GM13976 (cell line): ENCODE measurements around the gene ADAMTS4.

Source experiments
- DNase-seq: peaks from one replicate; pipeline ENCODE4 v3.0.0; 2012; ENCODE audit warnings: low spot score
- in situ Hi-C: fragments of 300-500 bp; cut with MboI; formaldehyde crosslinking; loops from one replicate; pipeline ENCODE4 v1.12.0; 2022; ENCODE audit warnings: low sequenced_read_pairs, mixed read lengths, inconsistent platforms; ENCODE audit not compliant: unreplicated experiment
- TF ChIP-seq, protein P1 (sequence below): IDR thresholded peaks from 2 replicates; pipeline ENCODE4 v1.5.1; 2012; ENCODE audit warnings: borderline replicate concordance, mild to moderate bottlenecking; ENCODE audit not compliant: insufficient read depth; ENCODE audit errors: extremely low read depth, missing control alignments, control extremely low read depth

Gene ADAMTS4, protein sequence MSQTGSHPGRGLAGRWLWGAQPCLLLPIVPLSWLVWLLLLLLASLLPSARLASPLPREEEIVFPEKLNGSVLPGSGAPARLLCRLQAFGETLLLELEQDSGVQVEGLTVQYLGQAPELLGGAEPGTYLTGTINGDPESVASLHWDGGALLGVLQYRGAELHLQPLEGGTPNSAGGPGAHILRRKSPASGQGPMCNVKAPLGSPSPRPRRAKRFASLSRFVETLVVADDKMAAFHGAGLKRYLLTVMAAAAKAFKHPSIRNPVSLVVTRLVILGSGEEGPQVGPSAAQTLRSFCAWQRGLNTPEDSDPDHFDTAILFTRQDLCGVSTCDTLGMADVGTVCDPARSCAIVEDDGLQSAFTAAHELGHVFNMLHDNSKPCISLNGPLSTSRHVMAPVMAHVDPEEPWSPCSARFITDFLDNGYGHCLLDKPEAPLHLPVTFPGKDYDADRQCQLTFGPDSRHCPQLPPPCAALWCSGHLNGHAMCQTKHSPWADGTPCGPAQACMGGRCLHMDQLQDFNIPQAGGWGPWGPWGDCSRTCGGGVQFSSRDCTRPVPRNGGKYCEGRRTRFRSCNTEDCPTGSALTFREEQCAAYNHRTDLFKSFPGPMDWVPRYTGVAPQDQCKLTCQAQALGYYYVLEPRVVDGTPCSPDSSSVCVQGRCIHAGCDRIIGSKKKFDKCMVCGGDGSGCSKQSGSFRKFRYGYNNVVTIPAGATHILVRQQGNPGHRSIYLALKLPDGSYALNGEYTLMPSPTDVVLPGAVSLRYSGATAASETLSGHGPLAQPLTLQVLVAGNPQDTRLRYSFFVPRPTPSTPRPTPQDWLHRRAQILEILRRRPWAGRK

GRCh38 chr1:161198897-161199431 lies at the start of gene ADAMTS4:
Gene ADAMTS4, minus strand, starts transcription at chr1:161199054. Its CDS starts 427 bp downstream, at chr1:161198627.
- DNase-seq = no peak
- in situ Hi-C loops = no loop called here
- TF ChIP-seq, protein P1, sequence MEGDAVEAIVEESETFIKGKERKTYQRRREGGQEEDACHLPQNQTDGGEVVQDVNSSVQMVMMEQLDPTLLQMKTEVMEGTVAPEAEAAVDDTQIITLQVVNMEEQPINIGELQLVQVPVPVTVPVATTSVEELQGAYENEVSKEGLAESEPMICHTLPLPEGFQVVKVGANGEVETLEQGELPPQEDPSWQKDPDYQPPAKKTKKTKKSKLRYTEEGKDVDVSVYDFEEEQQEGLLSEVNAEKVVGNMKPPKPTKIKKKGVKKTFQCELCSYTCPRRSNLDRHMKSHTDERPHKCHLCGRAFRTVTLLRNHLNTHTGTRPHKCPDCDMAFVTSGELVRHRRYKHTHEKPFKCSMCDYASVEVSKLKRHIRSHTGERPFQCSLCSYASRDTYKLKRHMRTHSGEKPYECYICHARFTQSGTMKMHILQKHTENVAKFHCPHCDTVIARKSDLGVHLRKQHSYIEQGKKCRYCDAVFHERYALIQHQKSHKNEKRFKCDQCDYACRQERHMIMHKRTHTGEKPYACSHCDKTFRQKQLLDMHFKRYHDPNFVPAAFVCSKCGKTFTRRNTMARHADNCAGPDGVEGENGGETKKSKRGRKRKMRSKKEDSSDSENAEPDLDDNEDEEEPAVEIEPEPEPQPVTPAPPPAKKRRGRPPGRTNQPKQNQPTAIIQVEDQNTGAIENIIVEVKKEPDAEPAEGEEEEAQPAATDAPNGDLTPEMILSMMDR = no peak

- no peak for DNase-seq
- TF ChIP-seq, protein P1 = no peak
- in situ Hi-C loops = no loop called here
Measured at GRCh38 chr1:161244888-161245287, 46.0 kb upstream of the ADAMTS4 start.

DNA sequence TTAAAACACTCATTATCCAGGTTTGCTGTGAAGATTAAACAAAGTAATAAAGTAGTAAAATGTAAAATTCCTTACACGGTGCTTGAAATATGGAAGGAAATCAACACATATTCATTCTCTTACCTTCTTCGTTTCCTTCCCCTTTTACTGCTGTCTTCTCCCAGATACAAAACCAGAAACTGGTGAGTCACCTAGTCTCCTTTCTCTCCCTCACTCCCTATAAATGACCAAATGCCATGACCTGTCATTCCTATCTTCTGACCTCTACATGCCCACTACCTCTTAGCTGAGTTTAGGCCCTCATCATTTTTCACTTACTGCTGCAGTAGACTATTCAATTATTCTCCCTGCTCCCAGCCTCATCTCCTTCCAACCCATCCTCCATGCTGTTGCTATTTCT lies 43.5 kb upstream of the ADAMTS4 start:
- in situ Hi-C loops = no loop called here
- DNase-seq = no peak
- TF ChIP-seq, protein P1 = no peak

DNA sequence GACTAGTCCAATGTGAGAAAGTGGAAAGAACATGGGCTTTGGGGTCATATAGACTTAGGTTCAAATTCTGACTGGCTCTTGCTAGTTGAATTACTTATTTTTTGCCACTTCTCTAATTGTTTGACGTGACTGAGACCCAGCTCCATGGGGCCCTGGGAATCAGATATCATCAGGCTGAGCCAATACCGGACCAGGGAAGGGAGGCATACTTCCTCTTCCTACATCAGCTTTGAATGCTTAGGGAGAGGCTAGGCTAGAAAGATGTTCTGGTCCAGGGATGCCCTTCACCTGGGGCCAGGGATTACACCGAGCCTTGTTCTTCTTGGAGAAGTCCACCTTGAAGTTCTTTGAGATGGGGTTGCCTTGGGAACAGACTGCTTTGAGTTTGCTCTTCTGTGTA lies 42.8 kb upstream of the ADAMTS4 start:
- in situ Hi-C loops = no loop called here
- TF ChIP-seq, protein P1 = no peak
- no peak for DNase-seq

- TF ChIP-seq, protein P1 = no peak
- in situ Hi-C loops = no loop called here
- no peak for DNase-seq
Measured at GRCh38 chr1:161238039-161238473, 39.2 kb upstream of the ADAMTS4 start, which contains the start of gene NR1I3. Gene NR1I3, minus strand, starts transcription at chr1:161238203. Its CDS starts 1,638 bp downstream, at chr1:161236565.

DNA sequence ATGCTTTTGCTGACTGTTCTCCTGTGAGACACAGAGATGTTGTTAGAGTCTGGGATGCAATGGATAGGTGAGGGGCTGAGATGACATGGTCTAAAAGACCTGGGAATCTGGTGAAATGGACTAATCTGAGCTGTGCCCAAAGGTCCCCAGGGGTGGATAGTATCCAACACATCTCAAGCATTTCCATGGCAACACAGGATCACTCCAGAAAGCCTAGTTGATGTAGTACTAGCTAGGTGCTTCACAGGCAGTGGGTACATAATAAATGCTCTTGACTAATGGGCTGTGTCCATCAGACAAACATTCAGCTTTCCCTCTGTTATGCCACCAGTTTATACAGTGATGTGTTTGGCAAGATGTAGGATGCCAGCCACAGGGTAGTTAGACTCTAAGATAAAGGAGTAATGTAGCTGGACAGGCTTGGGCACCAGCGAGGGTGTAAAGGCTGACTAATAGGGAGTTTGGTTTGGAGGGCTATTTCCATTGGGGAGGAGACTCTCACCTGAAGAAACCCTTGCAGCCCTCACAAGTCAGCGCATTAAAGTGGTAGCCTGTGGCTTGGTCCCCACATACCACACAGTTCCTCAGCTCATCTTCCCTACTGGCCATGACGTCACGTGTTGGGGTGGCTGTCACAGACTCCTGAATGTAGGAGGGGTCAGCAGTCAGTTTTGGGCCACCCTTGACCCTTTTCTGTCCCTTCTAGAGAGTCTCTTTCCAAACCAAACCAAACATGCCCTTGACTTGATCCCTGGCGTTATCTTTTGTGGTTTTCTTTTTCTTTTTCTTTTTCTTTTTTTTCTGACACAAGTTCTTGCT lies 37.3 kb upstream of the ADAMTS4 start:
- in situ Hi-C loops = no loop called here
- TF ChIP-seq, protein P1 = no peak

More for the DNA sequence above, 37.3 kb upstream of the ADAMTS4 start:
- no peak for DNase-seq
